HepG2 (cell line): ENCODE data around the gene C14orf93. TPM values are rescaled to one million over a fixed set of nuclear protein-coding genes. Genes with fewer than 3 reads are reported as not detected.

ENCODE experiments used
- ATF2 ChIP-seq: sonication (generic); formaldehyde crosslinking; IDR thresholded peaks from 2 replicates; pipeline ENCODE4 v1.4.0; 2020; ENCODE audit warnings: missing genetic modification reagents
- BCL6 ChIP-seq: IDR thresholded peaks from 2 replicates; pipeline ENCODE4 v1.6.1; 2016; ENCODE audit warnings: missing genetic modification reagents, missing compliant biosample characterization
- CCDC6 ChIP-seq: sonication (generic); formaldehyde crosslinking; IDR thresholded peaks from 2 replicates; pipeline ENCODE4 v1.8.1; 2022; ENCODE audit warnings: mild to moderate bottlenecking, missing genetic modification reagents, moderate library complexity
- CHD4 ChIP-seq: fragments of 200-600 bp; sonication (generic); IDR thresholded peaks from 2 replicates; pipeline ENCODE4 v1.7.0; 2017; ENCODE audit warnings: mild to moderate bottlenecking, low read length, borderline replicate concordance
- CREB1 ChIP-seq, 2 experiments: fragments of 450-650 bp in 1 of 2; IDR thresholded peaks; 2 replicates each; pipeline ENCODE4 v1.6.1; 2016 to 2017; ENCODE audit warnings: control low read depth in 1 of 2, mild to moderate bottlenecking in 1 of 2, missing compliant biosample characterization in 1 of 2, missing genetic modification characterization in 1 of 2
- CREB3 ChIP-seq: sonication (generic); formaldehyde crosslinking; IDR thresholded peaks from 2 replicates; pipeline ENCODE4 v1.5.0; 2020; ENCODE audit warnings: missing genetic modification reagents
- CREBL2 ChIP-seq: sonication (generic); formaldehyde crosslinking; IDR thresholded peaks from 2 replicates; pipeline ENCODE4 v1.8.1; 2023; ENCODE audit warnings: missing genetic modification reagents, mild to moderate bottlenecking, borderline replicate concordance
- CSRNP1 ChIP-seq: sonication (generic); formaldehyde crosslinking; IDR thresholded peaks from 2 replicates; pipeline ENCODE4 v1.8.1; 2023; ENCODE audit warnings: mild to moderate bottlenecking, missing genetic modification reagents
- FOXA3 ChIP-seq: IDR thresholded peaks from 2 replicates; pipeline ENCODE4 v1.6.1; 2016; ENCODE audit warnings: missing genetic modification reagents, missing compliant biosample characterization
- HIC2 ChIP-seq: sonication (generic); formaldehyde crosslinking; IDR thresholded peaks from 2 replicates; pipeline ENCODE4 v1.9.0; 2022; ENCODE audit warnings: low read depth, missing genetic modification reagents
- NFATC3 ChIP-seq: sonication (generic); formaldehyde crosslinking; IDR thresholded peaks from 2 replicates; pipeline ENCODE4 v1.5.1; 2020; ENCODE audit warnings: mild to moderate bottlenecking, missing genetic modification reagents
- SNAPC2 ChIP-seq: sonication (generic); formaldehyde crosslinking; IDR thresholded peaks from 2 replicates; pipeline ENCODE4 v1.8.1; 2022; ENCODE audit warnings: mild to moderate bottlenecking, missing genetic modification reagents
- SSRP1 ChIP-seq: IDR thresholded peaks from 2 replicates; pipeline ENCODE4 v1.6.1; 2016; ENCODE audit warnings: control low read depth
- TCF7L2 ChIP-seq: IDR thresholded peaks from 2 replicates; pipeline ENCODE4 v1.6.1; 2011; ENCODE audit warnings: mild to moderate bottlenecking, low read depth, low read length, moderate library complexity
- TFDP1 ChIP-seq: IDR thresholded peaks from 2 replicates; pipeline ENCODE4 v1.6.1; 2016; ENCODE audit warnings: missing compliant biosample characterization, missing genetic modification reagents, borderline replicate concordance
- TGIF2 ChIP-seq: IDR thresholded peaks from 2 replicates; pipeline ENCODE4 v1.6.1; 2016; ENCODE audit warnings: control low read depth, missing compliant biosample characterization
- ZNF143 ChIP-seq: sonication (generic); formaldehyde crosslinking; IDR thresholded peaks from 2 replicates; pipeline ENCODE4 v1.4.0; 2020; ENCODE audit warnings: missing genetic modification reagents
- ZNF44 ChIP-seq: sonication (generic); formaldehyde crosslinking; IDR thresholded peaks from 2 replicates; pipeline ENCODE4 v1.5.1; 2020; ENCODE audit warnings: mild to moderate bottlenecking, missing genetic modification reagents
- ZNF510 ChIP-seq: sonication (generic); formaldehyde crosslinking; IDR thresholded peaks from 2 replicates; pipeline ENCODE4 v1.4.0; 2020; ENCODE audit warnings: low read depth, mild to moderate bottlenecking, missing genetic modification reagents
- ZNF564 ChIP-seq: sonication (generic); formaldehyde crosslinking; IDR thresholded peaks from 2 replicates; pipeline ENCODE4 v1.8.1; 2023; ENCODE audit warnings: mild to moderate bottlenecking, missing genetic modification reagents
- ZNF576 ChIP-seq: sonication (generic); formaldehyde crosslinking; IDR thresholded peaks from 2 replicates; pipeline ENCODE4 v1.4.0; 2020; ENCODE audit warnings: mild to moderate bottlenecking, missing genetic modification reagents
- polyA plus RNA-seq, 8 experiments: library from polyadenylated mRNA; depleted of rRNA in 3 of 8; stranded (reverse) in 7 of 8; unstranded in 1 of 8; fragments of >200 nt; fragmentation: Illumina TruSeq in 4 of 8; extraction: Trizol in 4 of 8; gene quantifications; 2 replicates each; pipeline versions ENCODE4 v1.2.1 to v1.2.3, GENCODE V29; 2011 to 2016; ENCODE audit warnings: low read depth in 4 of 8, missing spikeins in 1 of 8, mixed read lengths in 1 of 8; ENCODE audit not compliant: insufficient read depth in 1 of 8
- total RNA-seq, 5 experiments: library from RNA; depleted of rRNA; stranded (reverse); fragments of >200 nt; fragmentation: Illumina TruSeq; extraction: Trizol; gene quantifications; 2 replicates each; pipeline ENCODE4 v1.2.3, GENCODE V29; 2016; ENCODE audit warnings: low read depth in 1 of 5

Gene C14orf93
- total and polyA plus RNA-seq, 2 of the 13 experiments (the other 11 are each of a cell fraction or from before 2014, with no cell fraction given): 11.4 to 22.5 TPM

- TF ChIP-seq CREBL2 (0 out of 2 replicates have a peak, but pooled peaks have one; percentile 17), ZNF143 (CRISPR knock-in tag) (no peak), SNAPC2 (0 out of 2 replicates have a peak, but pooled peaks have one; percentile 22), CSRNP1 (CRISPR knock-in tag) (no peak), CHD4 (peak; percentile 82; the same call in 1 of the 2 replicates), TGIF2 (CRISPR knock-in tag) (peak; percentile 55; the same call in 1 of the 2 replicates), TFDP1 (CRISPR knock-in tag) (0 out of 2 replicates have a peak, but pooled peaks have one; percentile 11), ATF2 (CRISPR knock-in tag) (no peak), CREB1 (IDR thresholded peaks at IDR 0.05) (no peak), CREB1 (CRISPR knock-in tag; IDR thresholded peaks at IDR 0.05) (no peak), ZNF510 (CRISPR knock-in tag) (no peak), ZNF564 (CRISPR knock-in tag) (0 out of 2 replicates have a peak, but pooled peaks have one; percentile 13), ZNF44 (peak; percentile 50; the same call in 1 of the 2 replicates), CREB3 (CRISPR knock-in tag) (no peak), SSRP1 (peak; percentile 90), HIC2 (CRISPR knock-in tag) (0 out of 2 replicates have a peak, but pooled peaks have one; percentile 10), FOXA3 (CRISPR knock-in tag) (peak; percentile 55; the same call in 1 of the 2 replicates), BCL6 (0 out of 2 replicates have a peak, but pooled peaks have one; percentile 1), ZNF576 (no peak), TCF7L2 (no peak), NFATC3 (CRISPR knock-in tag) (0 out of 2 replicates have a peak, but pooled peaks have one; percentile 84), CCDC6 (CRISPR knock-in tag) (no peak)
Observed at GRCh38 chr14:23035303-23036144, 25.6 kb upstream of the C14orf93 start (continued).
